ENCODE measurements around the gene PLXNA4. TPM values are rescaled to one million over a fixed set of nuclear protein-coding genes. Genes with fewer than 3 reads are reported as not detected.

PLXNA4 gene
- total RNA-seq, 2 experiments from 2014 or later: 1.2 to 1.4 TPM

DNA sequence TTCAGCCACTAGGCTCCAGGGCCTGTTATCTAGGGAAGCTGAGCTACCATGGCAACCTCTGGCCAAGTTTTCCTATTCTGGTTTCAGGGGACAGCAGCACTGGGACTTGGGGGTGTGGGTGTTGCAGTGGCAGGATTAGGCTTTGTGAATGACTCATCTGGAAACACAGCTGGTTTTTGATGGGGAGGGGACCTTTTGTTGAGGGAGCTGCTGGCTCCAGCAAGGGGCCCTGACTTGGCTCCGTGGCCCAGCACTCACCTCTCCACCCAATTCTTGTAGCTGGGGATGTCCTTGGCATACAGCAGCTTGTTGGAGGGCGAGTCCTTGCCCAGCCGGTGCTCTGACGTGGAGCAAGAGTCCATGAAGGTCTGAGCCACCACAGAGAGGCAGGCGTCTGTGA, 435.9 kb downstream of the PLXNA4 start:
- ChIA-PET CTCF (no interaction called here), POLR2A (no interaction called here)
- Mint-ChIP-seq H3K36me3 (ENCODE audit: low read depth) (no peaks in the 10 kb centered on the region), H3K9me3 (no peaks in the 10 kb centered on the region), H3K4me1 (no peaks in the 10 kb centered on the region), H3K27me3 (no peaks in the 10 kb centered on the region), H3K4me3 (no peak overlapping the region), H3K27ac (no peak overlapping the region)
- DNase-seq: no peak

DNA sequence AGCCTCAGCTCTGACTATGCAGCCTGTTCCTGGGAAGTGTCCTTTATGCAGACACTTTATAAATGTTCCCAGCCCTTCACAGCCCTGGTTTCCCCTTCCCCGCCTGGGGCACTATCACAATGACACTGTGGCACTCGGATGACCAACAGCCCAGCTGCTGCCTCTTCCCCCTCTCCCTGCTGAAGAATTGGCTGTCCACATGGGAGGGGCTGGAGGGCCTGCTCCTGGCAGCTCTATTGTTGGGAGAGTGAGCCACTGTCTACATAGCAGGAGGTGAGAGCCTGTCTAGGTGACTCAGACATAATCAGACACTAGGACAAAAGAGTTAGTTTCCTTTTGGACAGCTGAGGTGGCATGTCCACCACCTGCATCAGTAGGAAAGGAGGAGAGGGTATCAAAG, 437.5 kb downstream of the PLXNA4 start:
- Mint-ChIP-seq H3K27me3 (no peaks in the 10 kb centered on the region), H3K27ac (no peak overlapping the region), H3K9me3 (no peaks in the 10 kb centered on the region), H3K36me3 (ENCODE audit: low read depth) (no peaks in the 10 kb centered on the region), H3K4me1 (no peaks in the 10 kb centered on the region), H3K4me3 (no peak overlapping the region)
- no peak for DNase-seq
- ChIA-PET POLR2A (no interaction called here), CTCF (no interaction called here)

DNA sequence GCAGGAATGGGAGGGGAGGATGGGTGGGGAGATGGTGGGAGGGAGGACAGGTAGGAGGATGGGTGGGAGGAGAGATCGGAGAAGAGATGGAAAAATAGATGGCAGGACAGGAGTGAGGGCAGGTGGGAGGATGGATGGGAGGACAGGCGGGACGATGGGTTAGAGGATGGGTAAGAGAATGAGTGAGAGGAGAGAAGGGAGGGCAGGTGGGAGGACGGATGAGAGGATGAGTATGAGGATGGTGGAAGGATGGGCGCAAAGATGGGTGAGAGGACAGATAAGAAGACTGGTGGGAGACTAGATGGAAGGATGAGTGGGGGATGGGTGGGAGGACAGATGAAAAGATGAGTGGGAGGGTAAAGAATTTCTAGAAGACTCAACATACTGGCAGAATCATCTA, 438.6 kb downstream of the PLXNA4 start:
- Mint-ChIP-seq H3K27ac (no peak overlapping the region), H3K4me3 (no peak overlapping the region), H3K36me3 (ENCODE audit: low read depth) (no peaks in the 10 kb centered on the region), H3K4me1 (no peaks in the 10 kb centered on the region), H3K9me3 (no peaks in the 10 kb centered on the region), H3K27me3 (no peaks in the 10 kb centered on the region)
- ChIA-PET POLR2A (no interaction called here), CTCF (no interaction called here)
- DNase-seq: no peak

DNA sequence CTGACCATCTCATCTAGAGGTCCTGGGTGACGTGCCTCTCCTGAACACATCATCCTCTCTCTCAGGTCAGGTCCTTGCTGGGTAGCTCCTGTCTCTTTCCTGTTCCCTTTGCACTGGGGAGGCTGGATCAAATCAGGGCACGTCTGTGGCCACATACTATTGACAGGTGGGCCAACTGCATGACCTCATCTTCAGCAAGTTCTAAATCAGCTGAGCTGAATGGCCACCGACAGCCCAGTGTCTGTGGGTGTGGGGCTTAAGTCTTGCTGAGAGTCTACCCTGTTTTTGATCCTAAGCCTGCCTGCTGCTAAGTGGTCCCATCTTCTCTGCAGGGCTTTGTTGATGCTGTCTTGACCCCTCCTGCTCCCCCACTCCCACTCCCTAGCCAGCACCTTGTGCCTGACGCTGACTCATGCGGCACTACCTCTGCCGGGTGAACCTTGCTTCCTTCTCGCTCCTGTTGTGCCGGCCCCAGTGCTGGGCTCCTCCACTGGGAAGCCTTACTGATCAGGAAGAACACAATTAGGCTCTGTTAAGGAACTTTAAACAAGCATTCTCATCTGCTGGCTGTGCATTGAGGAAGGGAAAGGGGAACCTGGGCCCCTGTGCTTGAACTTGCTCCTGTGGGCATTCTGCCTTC, 440.4 kb downstream of the PLXNA4 start:
- no peaks in the 10 kb centered on the region for H3K27me3 Mint-ChIP-seq
- no peak overlapping the region for H3K27ac Mint-ChIP-seq
- no peaks in the 10 kb centered on the region for H3K36me3 Mint-ChIP-seq (ENCODE audit: low read depth)
- H3K9me3 Mint-ChIP-seq: no peaks in the 10 kb centered on the region
- no peaks in the 10 kb centered on the region for H3K4me1 Mint-ChIP-seq
- DNase-seq: no peak
- H3K4me3 Mint-ChIP-seq: no peak overlapping the region
- CTCF ChIA-PET: no interaction called here
- POLR2A ChIA-PET: no interaction called here

DNA sequence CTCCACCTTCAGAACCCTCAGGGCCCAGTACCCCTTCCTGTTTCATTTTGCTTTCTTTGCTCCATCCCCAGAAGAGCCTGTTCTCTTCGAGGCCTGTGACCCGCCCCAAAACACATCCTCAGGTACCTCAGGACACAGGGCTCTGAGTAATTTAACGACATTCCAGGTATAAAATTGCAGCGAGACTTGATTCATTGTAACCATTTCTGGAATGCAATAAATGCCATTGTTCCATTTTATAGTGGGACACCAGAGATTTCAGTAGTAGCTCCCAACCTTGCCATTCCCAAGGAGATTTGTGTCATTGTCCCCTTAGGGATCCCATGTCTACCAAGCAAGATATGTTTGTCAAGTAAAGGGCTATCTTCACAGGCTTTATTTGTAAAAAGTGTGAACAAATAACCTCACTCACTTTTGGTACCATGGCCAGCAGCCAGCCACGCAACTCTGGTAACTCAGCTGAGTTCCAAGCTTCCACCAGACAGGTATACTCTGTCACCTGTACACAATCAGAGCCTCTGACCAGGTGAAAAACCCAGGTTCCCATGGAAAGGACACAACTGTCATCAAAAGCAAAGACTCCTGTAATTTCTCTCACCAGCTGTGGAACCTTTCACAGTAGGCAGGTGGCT, 441.3 kb downstream of the PLXNA4 start:
- ChIA-PET POLR2A (no interaction called here), CTCF (no interaction called here)
- no peak for DNase-seq
- Mint-ChIP-seq H3K27ac (no peak overlapping the region), H3K36me3 (ENCODE audit: low read depth) (no peaks in the 10 kb centered on the region), H3K4me3 (no peak overlapping the region), H3K27me3 (no peaks in the 10 kb centered on the region), H3K9me3 (no peaks in the 10 kb centered on the region), H3K4me1 (peaks cover 7% of the 10 kb centered on the region)

DNA sequence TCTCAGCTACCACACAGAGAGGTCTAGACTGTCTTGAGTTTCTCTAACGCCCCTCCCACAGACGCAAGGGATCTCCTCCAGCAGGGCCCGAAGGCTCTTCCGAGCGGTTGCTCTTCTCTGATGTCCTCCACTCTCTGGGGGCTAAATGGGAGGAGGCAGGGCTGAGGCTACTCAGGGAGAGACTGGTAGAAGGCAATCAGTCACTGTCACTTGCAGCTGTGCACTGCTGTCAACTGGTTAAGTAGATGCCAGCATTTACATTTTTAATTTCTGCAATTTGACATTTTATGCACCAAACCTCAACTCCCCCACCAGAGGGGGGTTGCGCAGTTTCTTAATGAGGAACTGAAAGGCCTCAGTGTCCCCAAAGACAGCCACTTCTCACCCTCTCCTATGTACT, 442.8 kb downstream of the PLXNA4 start:
- no peaks in the 10 kb centered on the region for H3K9me3 Mint-ChIP-seq

DNA sequence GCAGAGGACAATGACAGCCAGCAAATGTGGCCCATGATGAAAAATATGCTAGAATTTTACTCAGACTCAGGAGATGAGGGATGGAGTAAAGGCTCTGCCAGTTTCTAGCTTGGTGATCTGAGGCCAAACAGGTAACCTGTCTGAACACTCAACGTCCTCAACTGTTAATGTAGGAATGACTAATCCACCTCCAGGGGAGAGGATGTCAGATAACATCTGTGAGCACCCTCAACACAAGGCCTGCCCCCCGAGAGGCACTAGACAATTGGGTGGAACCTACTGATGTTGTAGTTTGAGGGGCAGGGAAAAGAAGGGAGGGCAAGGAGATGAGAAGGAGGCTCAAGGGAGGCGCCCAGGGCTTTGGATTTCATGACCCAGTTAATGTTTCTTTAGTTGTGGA, 445.1 kb downstream of the PLXNA4 start:
- H3K27me3 Mint-ChIP-seq: no peaks in the 10 kb centered on the region
- CTCF ChIA-PET: no interaction called here

More for the DNA sequence above, 442.8 kb downstream of the PLXNA4 start:
- no peaks in the 10 kb centered on the region for H3K36me3 Mint-ChIP-seq (ENCODE audit: low read depth)
- no peak for DNase-seq
- H3K27me3 Mint-ChIP-seq: no peaks in the 10 kb centered on the region
- ChIA-PET POLR2A (no interaction called here), CTCF (no interaction called here)
- H3K27ac Mint-ChIP-seq: no peak overlapping the region
- H3K4me3 Mint-ChIP-seq: no peak overlapping the region
- peaks cover 7% of the 10 kb centered on the region for H3K4me1 Mint-ChIP-seq

DNA sequence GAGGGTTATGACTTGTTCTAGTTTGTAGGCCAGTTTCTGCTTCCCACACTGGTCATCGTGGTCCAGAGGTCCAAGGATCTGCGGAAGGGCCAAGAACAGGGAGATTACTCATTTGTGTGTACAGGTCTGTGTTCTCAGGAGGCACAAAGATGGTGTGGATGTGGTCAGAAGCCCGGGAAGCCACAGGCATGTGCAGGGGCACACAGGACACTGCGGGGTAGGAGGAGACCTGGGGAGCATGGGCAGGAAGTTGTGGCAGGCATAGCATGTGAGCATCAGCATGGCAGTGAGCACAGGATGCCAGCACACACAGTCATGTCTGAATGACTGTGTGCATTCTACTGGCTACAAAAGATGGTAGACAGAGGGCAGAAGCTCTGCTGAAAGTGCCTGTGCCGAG, 445.8 kb downstream of the PLXNA4 start:
- Mint-ChIP-seq H3K27me3 (no peaks in the 10 kb centered on the region), H3K4me1 (peaks cover 7% of the 10 kb centered on the region), H3K27ac (no peak overlapping the region), H3K9me3 (no peaks in the 10 kb centered on the region), H3K36me3 (ENCODE audit: low read depth) (no peaks in the 10 kb centered on the region), H3K4me3 (no peak overlapping the region)
- DNase-seq: peak; percentile 27
- CTCF ChIA-PET: no interaction called here
- POLR2A ChIA-PET: no interaction called here

More for the DNA sequence above, 445.1 kb downstream of the PLXNA4 start:
- Mint-ChIP-seq H3K4me1 (peaks cover 7% of the 10 kb centered on the region), H3K9me3 (no peaks in the 10 kb centered on the region), H3K27ac (no peak overlapping the region), H3K4me3 (no peak overlapping the region), H3K36me3 (ENCODE audit: low read depth) (no peaks in the 10 kb centered on the region)
- no peak for DNase-seq
- POLR2A ChIA-PET: no interaction called here

DNA sequence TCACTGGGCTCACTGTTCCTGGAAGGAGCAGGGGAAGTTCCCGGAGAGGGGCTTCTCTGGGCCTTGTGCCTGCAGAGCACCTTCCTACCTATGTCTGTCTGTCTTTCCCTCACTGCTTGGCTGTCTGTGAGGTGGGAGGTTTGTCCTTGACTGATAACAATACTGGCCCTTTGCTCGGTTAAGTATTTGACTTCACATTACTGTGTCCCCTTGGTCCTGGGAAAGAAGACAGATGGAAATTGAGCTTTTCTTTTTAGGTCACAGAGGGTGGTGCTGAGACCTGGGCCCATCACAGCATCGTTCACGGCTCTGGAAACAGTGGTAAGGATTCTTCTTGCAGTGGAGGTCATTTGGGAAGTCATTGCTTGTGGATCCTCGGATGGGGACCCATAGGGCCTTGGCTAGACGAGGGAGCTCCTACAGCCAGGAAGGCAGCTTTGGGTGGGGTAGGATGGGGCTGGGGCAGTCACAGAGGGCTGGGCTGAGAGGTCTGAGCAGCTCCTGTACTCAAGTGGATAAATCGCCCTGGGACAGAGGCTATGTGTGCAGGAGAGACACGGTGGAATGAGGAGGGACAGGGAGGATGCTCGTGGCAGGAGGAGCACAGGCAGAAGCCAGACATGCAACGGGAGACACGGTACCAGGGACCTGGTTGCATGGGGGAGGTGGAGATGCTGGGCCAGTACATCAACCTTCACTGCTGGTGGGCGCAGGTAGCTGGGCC, 450.2 kb downstream of the PLXNA4 start:
- ChIA-PET POLR2A (no interaction called here), CTCF (no interaction called here)
- Mint-ChIP-seq H3K4me1 (peaks cover 7% of the 10 kb centered on the region), H3K27me3 (no peaks in the 10 kb centered on the region), H3K36me3 (ENCODE audit: low read depth) (no peaks in the 10 kb centered on the region), H3K27ac (no peak overlapping the region), H3K4me3 (no peak overlapping the region), H3K9me3 (no peaks in the 10 kb centered on the region)
- no peak for DNase-seq

DNA sequence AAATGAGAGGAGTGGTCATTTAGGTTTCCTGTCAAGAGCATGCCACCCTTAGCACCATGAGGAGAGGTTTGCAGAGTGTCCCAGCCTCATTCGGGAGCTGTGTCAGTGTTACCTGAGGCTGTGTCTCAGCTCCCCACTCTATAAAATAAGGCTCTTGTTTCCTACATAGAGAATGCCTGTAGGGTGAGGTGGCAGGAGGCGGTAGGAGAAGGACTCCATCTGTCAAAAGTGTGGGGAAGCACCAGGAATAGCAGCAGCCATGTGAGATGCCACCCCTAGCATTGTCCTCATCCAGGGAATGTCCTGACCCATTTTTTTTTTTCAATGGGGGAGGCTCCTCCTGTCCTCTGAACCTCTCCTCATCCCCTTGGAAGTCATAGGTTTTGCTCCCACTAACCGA, 451.2 kb downstream of the PLXNA4 start:
- peaks cover under 1% of the 10 kb centered on the region for H3K4me1 Mint-ChIP-seq
- ChIA-PET CTCF (no interaction called here), POLR2A (no interaction called here)
- DNase-seq: no peak
- H3K27me3 Mint-ChIP-seq: no peaks in the 10 kb centered on the region
- no peak overlapping the region for H3K27ac Mint-ChIP-seq
- no peak overlapping the region for H3K4me3 Mint-ChIP-seq
- no peaks in the 10 kb centered on the region for H3K9me3 Mint-ChIP-seq
- H3K36me3 Mint-ChIP-seq (ENCODE audit: low read depth): no peaks in the 10 kb centered on the region

DNA sequence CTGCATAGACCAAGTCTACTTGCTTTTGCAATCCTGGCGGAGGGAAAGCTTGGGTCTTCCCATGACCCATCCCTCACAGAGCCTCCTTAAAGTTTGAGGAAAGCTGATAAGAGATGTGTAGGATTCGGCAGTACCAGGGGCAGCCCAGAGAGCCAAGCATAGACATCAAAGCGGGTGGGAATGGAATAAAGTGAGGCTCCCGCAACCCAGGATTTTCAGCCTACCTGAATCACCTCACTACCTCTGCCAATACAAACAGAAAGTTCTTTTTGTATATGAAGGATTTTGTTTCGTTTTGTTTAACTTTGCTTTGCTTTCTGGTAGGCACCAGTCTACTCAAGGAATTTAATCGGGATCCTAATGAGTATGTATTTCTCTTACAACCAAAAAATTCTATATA, 451.7 kb downstream of the PLXNA4 start:
- no peak for DNase-seq
- CTCF ChIA-PET: no interaction called here
- Mint-ChIP-seq H3K36me3 (ENCODE audit: low read depth) (no peaks in the 10 kb centered on the region), H3K4me3 (no peak overlapping the region), H3K9me3 (no peaks in the 10 kb centered on the region), H3K27ac (no peak overlapping the region), H3K27me3 (no peaks in the 10 kb centered on the region), H3K4me1 (no peaks in the 10 kb centered on the region)
- POLR2A ChIA-PET: no interaction called here

DNA sequence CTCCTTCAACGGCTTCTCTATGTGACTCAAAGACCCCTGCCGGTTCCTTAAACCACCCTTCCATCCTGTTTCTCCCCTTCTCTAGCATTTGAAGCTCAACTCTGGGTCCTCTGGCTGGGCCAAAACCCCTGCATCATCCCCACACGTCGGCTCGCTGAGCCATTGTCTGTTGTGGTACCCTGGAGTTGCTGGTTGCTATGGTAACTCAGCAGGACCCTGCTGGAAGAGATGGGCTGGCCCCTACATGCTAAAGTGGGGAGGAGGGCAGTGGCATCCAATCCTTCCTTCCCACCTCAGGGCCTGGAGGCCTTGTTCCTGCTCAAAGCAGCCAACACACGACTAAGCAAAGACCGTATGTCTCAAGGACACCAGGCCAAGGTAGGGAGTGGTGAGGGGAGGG, 452.5 kb downstream of the PLXNA4 start:
- no peaks in the 10 kb centered on the region for H3K9me3 Mint-ChIP-seq
- no peaks in the 10 kb centered on the region for H3K4me1 Mint-ChIP-seq
- no peak overlapping the region for H3K4me3 Mint-ChIP-seq
- DNase-seq: no peak
- no peak overlapping the region for H3K27ac Mint-ChIP-seq
- ChIA-PET CTCF (no interaction called here), POLR2A (no interaction called here)
- H3K36me3 Mint-ChIP-seq (ENCODE audit: low read depth): no peaks in the 10 kb centered on the region
- H3K27me3 Mint-ChIP-seq: no peaks in the 10 kb centered on the region

DNA sequence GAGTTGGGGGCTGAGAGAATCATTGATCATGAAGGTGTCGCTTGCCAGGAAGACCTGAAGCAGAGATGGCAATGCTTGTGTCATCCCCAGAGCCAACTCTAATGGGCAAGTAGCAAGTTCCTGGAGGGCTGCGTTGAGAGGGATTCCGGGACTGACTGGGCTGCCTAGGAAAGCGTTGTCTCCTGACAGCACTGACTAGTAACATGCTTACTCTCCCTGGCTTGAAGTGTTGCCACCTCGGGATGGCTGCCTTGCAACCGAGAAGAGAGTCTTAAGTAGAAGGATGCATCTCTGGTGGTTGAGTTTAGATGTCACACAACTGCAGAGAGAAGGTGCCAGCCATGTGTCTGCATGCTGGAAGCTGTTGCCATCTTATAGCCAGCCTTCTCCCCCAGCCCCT, 453.4 kb downstream of the PLXNA4 start:
- POLR2A ChIA-PET: no interaction called here
- CTCF ChIA-PET: no interaction called here

DNA sequence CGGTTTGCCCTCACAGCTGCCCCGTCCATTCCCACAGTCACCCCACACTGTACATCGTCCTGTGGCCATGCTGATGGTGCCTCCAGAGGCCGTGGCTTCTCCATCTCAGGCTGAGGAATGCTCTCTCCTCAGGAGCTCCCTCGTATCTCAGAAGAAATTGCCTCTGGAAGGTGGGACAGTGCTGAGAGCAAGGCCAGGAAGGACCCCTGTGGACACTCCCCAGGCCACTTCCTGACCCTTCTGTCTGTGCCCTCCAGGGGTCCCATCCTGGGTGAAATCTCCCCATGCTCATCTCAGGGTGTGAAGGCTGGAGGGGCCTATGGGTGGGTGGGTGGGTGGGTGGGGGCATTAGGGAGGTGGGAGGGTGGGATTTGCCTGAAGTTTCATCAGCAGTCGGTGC, 454.3 kb downstream of the PLXNA4 start:
- Mint-ChIP-seq H3K36me3 (ENCODE audit: low read depth) (no peaks in the 10 kb centered on the region), H3K4me3 (no peak overlapping the region), H3K27ac (no peak overlapping the region), H3K9me3 (no peaks in the 10 kb centered on the region), H3K4me1 (no peaks in the 10 kb centered on the region), H3K27me3 (no peaks in the 10 kb centered on the region)
- POLR2A ChIA-PET: interaction anchor here (0.6 kb wide), 1 partner anchor 304 kb away, joined by 3 read pairs; no protein-coding TSS in a partner anchor
- no peak for DNase-seq
- CTCF ChIA-PET: no interaction called here

More for the DNA sequence above, 453.4 kb downstream of the PLXNA4 start:
- Mint-ChIP-seq H3K4me1 (no peaks in the 10 kb centered on the region), H3K27ac (no peak overlapping the region), H3K27me3 (no peaks in the 10 kb centered on the region), H3K9me3 (no peaks in the 10 kb centered on the region), H3K4me3 (no peak overlapping the region), H3K36me3 (ENCODE audit: low read depth) (no peaks in the 10 kb centered on the region)
- no peak for DNase-seq
